Activated T-cell treated with anti-CD3 and anti-CD28 coated beads, Interleukin-2, amount 50 U/mL, for 4 hours (primary cell): Measurements from ENCODE around the gene EMILIN1. TPM values are rescaled to one million over a fixed set of nuclear protein-coding genes. Genes with fewer than 3 reads are reported as not detected.
A peak's percentile ranks its signal among the peaks of the same experiment; 100 is the strongest.
"Not testable (repeated sequence)": the region's sequence is repeated elsewhere in the genome, so short reads cannot be mapped to it uniquely, and the experiment has no call there.

Source experiments
- ATAC-seq, 2 donors: fragments of 200-7000 bp; cut with Tn5 transposase; one replicate each; pipeline ENCODE4 v1.10.0; 2021
- DNase-seq: peaks from one replicate; pipeline ENCODE4 v3.0.0-alpha.2; 2020
- H3K27me3 Mint-ChIP-seq: one replicate; pipeline ENCODE4 v1.8.0; 2021; ENCODE audit warnings: low read depth, mixed read lengths
- H3K36me3 Mint-ChIP-seq: one replicate; pipeline ENCODE4 v1.8.0; 2022; ENCODE audit warnings: mixed read lengths; ENCODE audit not compliant: insufficient read depth
- H3K4me1 Mint-ChIP-seq: one replicate; pipeline ENCODE4 v1.8.0; 2021; ENCODE audit warnings: low read depth, mixed read lengths
- H3K4me3 Mint-ChIP-seq: one replicate; pipeline ENCODE4 v1.8.0; 2021; ENCODE audit warnings: mild to moderate bottlenecking, moderate library complexity, mixed read lengths
- H3K9me3 Mint-ChIP-seq: one replicate; pipeline ENCODE4 v1.8.0; 2021; ENCODE audit warnings: mixed read lengths
- total RNA-seq, 3 donors: library from RNA; stranded (reverse); gene quantifications; one replicate each; pipeline ENCODE4 v1.2.1, GENCODE V29; 2021

The EMILIN1 gene
- total RNA-seq, 3 donors from 2014 or later, result 0.76 to 1.4 (median 1.3) TPM

- Mint-ChIP-seq H3K9me3 (no peaks in the 10 kb centered on the region), H3K36me3 (peaks cover 27% of the 10 kb centered on the region), H3K27me3 (no peaks in the 10 kb centered on the region), H3K4me3 (peak overlapping the region; percentile 95), H3K4me1 (peaks cover 58% of the 10 kb centered on the region)
- ATAC-seq (no peak), DNase-seq (no peak)
Observed at GRCh38 chr2:27069436-27069835, 9.0 kb upstream of the EMILIN1 start.

- no peak for ATAC-seq
- DNase-seq, result no peak
- Mint-ChIP-seq H3K36me3 (peaks cover 25% of the 10 kb centered on the region), H3K4me1 (peaks cover 64% of the 10 kb centered on the region), H3K4me3 (peak overlapping the region; percentile 95), H3K9me3 (no peaks in the 10 kb centered on the region), H3K27me3 (no peaks in the 10 kb centered on the region)
Observed at GRCh38 chr2:27069961-27070618, 8.3 kb upstream of the EMILIN1 start.

GRCh38 chr2:27070653-27071276 is 7.7 kb upstream of the EMILIN1 start:
- Mint-ChIP-seq H3K27me3 (no peaks in the 10 kb centered on the region), H3K4me1 (peaks cover 68% of the 10 kb centered on the region), H3K36me3 (peaks cover 21% of the 10 kb centered on the region)

GRCh38 chr2:27071277-27071989 is 7.0 kb upstream of the EMILIN1 start, which contains the start of gene OST4:
TSS of gene OST4 (minus strand) at chr2:27071654.
- Mint-ChIP-seq H3K9me3 (no peaks in the 10 kb centered on the region), H3K27me3 (no peaks in the 10 kb centered on the region), H3K4me3 (peak within 1 kb of the TSS; percentile 95), H3K4me1 (peaks cover 70% of the 10 kb centered on the region), H3K36me3 (peaks cover 17% of the 10 kb centered on the region)
- DNase-seq, result peak; percentile 83
- peak; percentile 96 for ATAC-seq

More at GRCh38 chr2:27070653-27071276, 7.7 kb upstream of the EMILIN1 start:
- Mint-ChIP-seq H3K9me3 (no peaks in the 10 kb centered on the region), H3K4me3 (peak overlapping the region; percentile 95)
- no peak for DNase-seq
- no peak for ATAC-seq

- Mint-ChIP-seq H3K36me3 (peaks cover 16% of the 10 kb centered on the region), H3K27me3 (no peaks in the 10 kb centered on the region), H3K9me3 (no peaks in the 10 kb centered on the region), H3K4me1 (peaks cover 74% of the 10 kb centered on the region), H3K4me3 (peak overlapping the region; percentile 81)
- DNase-seq (peak; percentile 23), ATAC-seq (peak in 1 of 2 donors; percentile 20)
Observed at GRCh38 chr2:27071990-27072830, 6.2 kb upstream of the EMILIN1 start.

GRCh38 chr2:27072920-27073319 is 5.5 kb upstream of the EMILIN1 start:
- Mint-ChIP-seq H3K4me3 (peak overlapping the region; percentile 81), H3K9me3 (no peaks in the 10 kb centered on the region), H3K27me3 (no peaks in the 10 kb centered on the region), H3K4me1 (peaks cover 71% of the 10 kb centered on the region), H3K36me3 (peaks cover 12% of the 10 kb centered on the region)
- DNase-seq (no peak), ATAC-seq (no peak)

- no peak overlapping the region for H3K4me3 Mint-ChIP-seq
- peaks cover 12% of the 10 kb centered on the region for H3K36me3 Mint-ChIP-seq
- no peaks in the 10 kb centered on the region for H3K9me3 Mint-ChIP-seq
- H3K27me3 Mint-ChIP-seq, result no peaks in the 10 kb centered on the region
- ATAC-seq (no peak), DNase-seq (no peak)
- H3K4me1 Mint-ChIP-seq, result peaks cover 63% of the 10 kb centered on the region
Observed at GRCh38 chr2:27073782-27074181, 4.6 kb upstream of the EMILIN1 start.

- H3K27me3 Mint-ChIP-seq, result no peaks in the 10 kb centered on the region
- DNase-seq, result peak; percentile 32
- no peak for ATAC-seq
- H3K36me3 Mint-ChIP-seq, result peaks cover 1% of the 10 kb centered on the region
- H3K9me3 Mint-ChIP-seq, result no peaks in the 10 kb centered on the region
- H3K4me3 Mint-ChIP-seq, result no peak overlapping the region
- H3K4me1 Mint-ChIP-seq, result peaks cover 54% of the 10 kb centered on the region
Observed at GRCh38 chr2:27074738-27075565, 3.5 kb upstream of the EMILIN1 start.

GRCh38 chr2:27075566-27075871 is 2.9 kb upstream of the EMILIN1 start:
- H3K9me3 Mint-ChIP-seq, H3K27me3 Mint-ChIP-seq, H3K4me3 Mint-ChIP-seq, DNase-seq, H3K36me3 Mint-ChIP-seq, ATAC-seq: not testable (repeated sequence)
- peaks cover 54% of the 10 kb centered on the region for H3K4me1 Mint-ChIP-seq

GRCh38 chr2:27076323-27076722 is 2.1 kb upstream of the EMILIN1 start:
- Mint-ChIP-seq H3K9me3 (no peaks in the 10 kb centered on the region), H3K27me3 (no peaks in the 10 kb centered on the region), H3K4me3 (no peak overlapping the region), H3K36me3 (no peaks in the 10 kb centered on the region), H3K4me1 (peaks cover 55% of the 10 kb centered on the region)
- ATAC-seq (no peak), DNase-seq (no peak)

- no peaks in the 10 kb centered on the region for H3K9me3 Mint-ChIP-seq
- no peak overlapping the region for H3K4me3 Mint-ChIP-seq
- H3K4me1 Mint-ChIP-seq, result peaks cover 56% of the 10 kb centered on the region
- no peaks in the 10 kb centered on the region for H3K27me3 Mint-ChIP-seq
- DNase-seq (no peak), ATAC-seq (no peak)
- no peaks in the 10 kb centered on the region for H3K36me3 Mint-ChIP-seq
Observed at GRCh38 chr2:27077231-27077630, 1.2 kb upstream of the EMILIN1 start.

GRCh38 chr2:27079233-27080139 is 1.1 kb downstream of the EMILIN1 start:
- H3K4me1 Mint-ChIP-seq, result peaks cover 39% of the 10 kb centered on the region

GRCh38 chr2:27080140-27080469 is 1.7 kb downstream of the EMILIN1 start:
- Mint-ChIP-seq H3K36me3 (no peaks in the 10 kb centered on the region), H3K9me3 (no peaks in the 10 kb centered on the region), H3K4me3 (peak overlapping the region; percentile 14), H3K4me1 (peaks cover 33% of the 10 kb centered on the region), H3K27me3 (no peaks in the 10 kb centered on the region)
- no peak for DNase-seq
- no peak for ATAC-seq

More at GRCh38 chr2:27079233-27080139, 1.1 kb downstream of the EMILIN1 start:
- no peak for ATAC-seq
- Mint-ChIP-seq H3K27me3 (no peaks in the 10 kb centered on the region), H3K36me3 (no peaks in the 10 kb centered on the region), H3K4me3 (peak overlapping the region; percentile 14), H3K9me3 (no peaks in the 10 kb centered on the region)
- no peak for DNase-seq
